Smooth muscle cell (in vitro differentiated cells): ENCODE data around the gene OCA2. TPM values are rescaled to one million over a fixed set of nuclear protein-coding genes. Genes with fewer than 3 reads are reported as not detected.

Experiments used
- DNase-seq: peaks from one replicate; lab custom pipeline; 2025; ENCODE audit not compliant: unreplicated experiment; lab: John Stamatoyannopoulos, UW
- H2AFZ ChIP-seq: fragments of 200-600 bp; sonication (generic); 2 replicates; pipeline ENCODE4 v1.6.0; 2016; ENCODE audit warnings: antibody characterized with exemption, low read depth, mild to moderate bottlenecking
- H3F3A ChIP-seq: fragments of 200-600 bp; sonication (generic); 2 replicates; pipeline ENCODE4 v1.6.0; 2017; ENCODE audit warnings: antibody characterized with exemption, low read depth
- H3K27ac ChIP-seq: fragments of 200-600 bp; sonication (generic); 2 replicates; pipeline ENCODE4 v1.5.1; 2016; ENCODE audit warnings: low read depth, mild to moderate bottlenecking
- H3K27me3 ChIP-seq: fragments of 200-600 bp; sonication (generic); 2 replicates; pipeline ENCODE4 v1.6.1; 2016; ENCODE audit warnings: low read depth, mild to moderate bottlenecking
- H3K36me3 ChIP-seq: fragments of 200-600 bp; sonication (generic); 2 replicates; pipeline ENCODE4 v1.5.1; 2016; ENCODE audit warnings: low read depth
- H3K4me1 ChIP-seq: fragments of 200-600 bp; sonication (generic); 2 replicates; pipeline ENCODE4 v1.5.1; 2016; ENCODE audit warnings: low read depth
- H3K4me2 ChIP-seq: fragments of 200-600 bp; sonication (generic); 2 replicates; pipeline ENCODE4 v1.6.0; 2016; ENCODE audit warnings: mild to moderate bottlenecking
- H3K4me3 ChIP-seq: fragments of 200-600 bp; sonication (generic); 2 replicates; pipeline ENCODE4 v1.5.1; 2016; ENCODE audit warnings: mild to moderate bottlenecking
- H3K79me2 ChIP-seq: fragments of 200-600 bp; sonication (generic); 2 replicates; pipeline ENCODE4 v1.6.0; 2016; ENCODE audit warnings: low read depth, mild to moderate bottlenecking
- H3K9ac ChIP-seq: fragments of 200-600 bp; sonication (generic); 2 replicates; pipeline ENCODE4 v1.6.0; 2016; ENCODE audit warnings: low read depth
- H3K9me3 ChIP-seq: fragments of 200-600 bp; sonication (generic); replicated peaks from 2 replicates; pipeline ENCODE4 v1.5.1; 2016; ENCODE audit warnings: low read depth
- H4K20me1 ChIP-seq: fragments of 200-600 bp; sonication (generic); 2 replicates; pipeline ENCODE4 v1.6.0; 2016; ENCODE audit warnings: low read depth
- CTCF ChIP-seq: fragments of 200-600 bp; sonication (generic); IDR thresholded peaks from 2 replicates; pipeline ENCODE4 v1.5.1; 2017; ENCODE audit warnings: borderline replicate concordance, mild to moderate bottlenecking, antibody characterized with exemption; ENCODE audit not compliant: insufficient read depth, poor library complexity, severe bottlenecking
- WGBS: methylation state at CpG from one replicate; pipeline ENCODE4 v1.1.7; 2016; ENCODE audit warnings: low lambda C conversion rate; 5-methylcytosine and 5-hydroxymethylcytosine counted together
- polyA plus RNA-seq: library from polyadenylated mRNA; unstranded; fragments of >200 nt; fragmentation: Nextera tagmentation; extraction: Ambion mirVana; gene quantifications from 2 replicates; pipeline ENCODE4 v1.2.1, GENCODE V29; 2016
- total RNA-seq: library from RNA; depleted of rRNA; stranded (reverse); fragments of >200 nt; gene quantifications from 2 replicates; pipeline ENCODE4 v1.2.3, GENCODE V29; 2014

Gene OCA2
- total and polyA plus RNA-seq, 2 experiments from 2014 or later = 0.16 TPM; not detected in 1

- 72% methylated on average over 17 of the region's 17 CpGs for WGBS
- H3K4me1 ChIP-seq = no peaks in the 10 kb centered on the region
- H3K4me3 ChIP-seq = no peak overlapping the region
- H3K9me3 ChIP-seq = no peaks in the 10 kb centered on the region
- H3K79me2 ChIP-seq = no peaks in the 10 kb centered on the region
- no peaks in the 10 kb centered on the region for H3K36me3 ChIP-seq
- peaks cover 4% of the 10 kb centered on the region for H3F3A ChIP-seq
- H3K27ac ChIP-seq = no peak overlapping the region
- peaks cover 19% of the 10 kb centered on the region for H4K20me1 ChIP-seq
- TF ChIP-seq CTCF = peak; percentile 64
- H3K27me3 ChIP-seq = no peaks in the 10 kb centered on the region
- DNase-seq = no peak
- no peak overlapping the region for H3K4me2 ChIP-seq
- no peak overlapping the region for H2AFZ ChIP-seq
- no peak overlapping the region for H3K9ac ChIP-seq
Observed at GRCh38 chr15:28125673-28126651, 26.8 kb upstream of the OCA2 start.

GRCh38 chr15:28124841-28125240 is 25.7 kb upstream of the OCA2 start:
- Histone ChIP-seq H3K79me2 (no peaks in the 10 kb centered on the region), H3K36me3 (no peaks in the 10 kb centered on the region), H3K9me3 (no peaks in the 10 kb centered on the region), H2AFZ (no peak overlapping the region), H3K4me2 (no peak overlapping the region), H3K4me1 (no peaks in the 10 kb centered on the region), H3K27ac (no peak overlapping the region), H3K4me3 (no peak overlapping the region), H3K9ac (no peak overlapping the region), H4K20me1 (peaks cover 19% of the 10 kb centered on the region), H3K27me3 (no peaks in the 10 kb centered on the region), H3F3A (peaks cover 4% of the 10 kb centered on the region)
- WGBS = 99% methylated on average over 10 of the region's 10 CpGs
- TF ChIP-seq CTCF = no peak
- DNase-seq = no peak

- Histone ChIP-seq H3K79me2 (no peaks in the 10 kb centered on the region), H3K27ac (no peak overlapping the region), H3K27me3 (no peaks in the 10 kb centered on the region), H3K4me2 (no peak overlapping the region), H3K9me3 (no peaks in the 10 kb centered on the region), H3K4me1 (no peaks in the 10 kb centered on the region), H3K9ac (no peak overlapping the region), H3F3A (peaks cover 4% of the 10 kb centered on the region), H2AFZ (no peak overlapping the region), H3K36me3 (no peaks in the 10 kb centered on the region), H3K4me3 (no peak overlapping the region), H4K20me1 (peaks cover 19% of the 10 kb centered on the region)
- DNase-seq = peak; percentile 15
- WGBS = 40% methylated on average over 6 of the region's 6 CpGs
- TF ChIP-seq CTCF = peak; percentile 64
Observed at GRCh38 chr15:28123408-28124023, 24.4 kb upstream of the OCA2 start.
